PFSK-1 (cell line): Measurements from ENCODE around the gene ANAPC2.

Experiments
- POLR2AphosphoS5 ChIP-seq: IDR thresholded peaks from 2 replicates; pipeline ENCODE4 v1.6.1; 2012; ENCODE audit warnings: low read depth, mild to moderate bottlenecking, control low read depth, low read length, moderate library complexity
- SIN3A ChIP-seq: IDR thresholded peaks from 2 replicates; pipeline ENCODE4 v1.6.1; 2012; ENCODE audit warnings: mild to moderate bottlenecking, low read length, moderate library complexity, borderline replicate concordance; ENCODE audit not compliant: insufficient read depth
- TAF1 ChIP-seq: IDR thresholded peaks from 2 replicates; pipeline ENCODE4 v1.6.1; 2012; ENCODE audit warnings: low read length, control low read depth, borderline replicate concordance; ENCODE audit not compliant: insufficient read depth
- TF ChIP-seq, protein P1 (sequence below), 2 experiments: IDR thresholded peaks; 2 replicates each; pipeline versions ENCODE4 v1.6.1 to v1.8.0; 2011 to 2012; ENCODE audit warnings: low read depth in 2 of 2, low read length in 2 of 2, control low read depth in 1 of 2, inconsistent platforms in 1 of 2, mild to moderate bottlenecking in 1 of 2, moderate library complexity in 1 of 2; ENCODE audit not compliant: insufficient read depth in 1 of 2

DNA sequence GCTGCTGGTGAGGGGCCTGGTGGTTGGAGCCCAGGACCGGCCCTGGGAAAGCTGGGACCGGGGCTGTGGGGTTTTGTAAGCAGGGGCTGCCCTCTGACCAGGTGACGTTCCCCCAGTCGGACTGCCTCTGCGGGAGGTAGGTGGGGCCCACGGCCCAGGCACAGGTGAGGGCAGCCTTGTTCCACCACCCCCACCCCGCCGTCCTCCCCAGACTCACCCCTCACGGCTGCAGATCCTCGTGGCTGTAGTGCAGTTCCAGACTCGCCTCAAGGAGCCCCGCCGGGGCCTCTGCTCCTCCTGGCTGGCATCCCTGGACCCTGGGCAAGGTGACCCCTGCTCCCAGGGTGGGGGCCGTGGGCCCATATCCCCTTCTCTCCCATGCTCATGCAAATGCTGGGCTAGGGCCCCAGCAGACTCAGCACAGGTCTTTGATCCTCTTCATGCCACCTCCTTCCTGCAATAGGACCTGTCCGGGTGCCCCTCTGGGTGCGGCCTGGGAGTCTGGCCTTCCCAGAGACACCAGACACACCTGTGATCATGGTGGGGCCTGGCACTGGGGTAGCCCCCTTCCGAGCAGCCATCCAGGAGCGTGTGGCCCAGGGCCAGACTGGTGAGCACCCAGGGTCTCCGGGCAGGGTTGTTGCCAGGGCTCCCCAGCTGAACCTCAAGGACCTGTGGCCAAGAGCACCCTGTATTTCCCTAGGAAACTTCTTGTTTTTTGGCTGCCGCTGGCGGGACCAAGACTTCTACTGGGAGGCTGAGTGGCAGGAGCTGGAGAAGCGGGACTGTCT is 27.0 kb upstream of the ANAPC2 start:
- TF ChIP-seq TAF1 (no peak), POLR2AphosphoS5 (no peak), SIN3A (no peak)
- TF ChIP-seq, protein P1, sequence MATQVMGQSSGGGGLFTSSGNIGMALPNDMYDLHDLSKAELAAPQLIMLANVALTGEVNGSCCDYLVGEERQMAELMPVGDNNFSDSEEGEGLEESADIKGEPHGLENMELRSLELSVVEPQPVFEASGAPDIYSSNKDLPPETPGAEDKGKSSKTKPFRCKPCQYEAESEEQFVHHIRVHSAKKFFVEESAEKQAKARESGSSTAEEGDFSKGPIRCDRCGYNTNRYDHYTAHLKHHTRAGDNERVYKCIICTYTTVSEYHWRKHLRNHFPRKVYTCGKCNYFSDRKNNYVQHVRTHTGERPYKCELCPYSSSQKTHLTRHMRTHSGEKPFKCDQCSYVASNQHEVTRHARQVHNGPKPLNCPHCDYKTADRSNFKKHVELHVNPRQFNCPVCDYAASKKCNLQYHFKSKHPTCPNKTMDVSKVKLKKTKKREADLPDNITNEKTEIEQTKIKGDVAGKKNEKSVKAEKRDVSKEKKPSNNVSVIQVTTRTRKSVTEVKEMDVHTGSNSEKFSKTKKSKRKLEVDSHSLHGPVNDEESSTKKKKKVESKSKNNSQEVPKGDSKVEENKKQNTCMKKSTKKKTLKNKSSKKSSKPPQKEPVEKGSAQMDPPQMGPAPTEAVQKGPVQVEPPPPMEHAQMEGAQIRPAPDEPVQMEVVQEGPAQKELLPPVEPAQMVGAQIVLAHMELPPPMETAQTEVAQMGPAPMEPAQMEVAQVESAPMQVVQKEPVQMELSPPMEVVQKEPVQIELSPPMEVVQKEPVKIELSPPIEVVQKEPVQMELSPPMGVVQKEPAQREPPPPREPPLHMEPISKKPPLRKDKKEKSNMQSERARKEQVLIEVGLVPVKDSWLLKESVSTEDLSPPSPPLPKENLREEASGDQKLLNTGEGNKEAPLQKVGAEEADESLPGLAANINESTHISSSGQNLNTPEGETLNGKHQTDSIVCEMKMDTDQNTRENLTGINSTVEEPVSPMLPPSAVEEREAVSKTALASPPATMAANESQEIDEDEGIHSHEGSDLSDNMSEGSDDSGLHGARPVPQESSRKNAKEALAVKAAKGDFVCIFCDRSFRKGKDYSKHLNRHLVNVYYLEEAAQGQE (IDR thresholded peaks at IDR 0.05; ENCODE audit: insufficient read depth in 1 of 2, low read depth in 2 of 2, low read length in 2 of 2) = no peak
